ENCODE data around the gene ZBTB5. TPM values are rescaled to one million over a fixed set of nuclear protein-coding genes. Genes with fewer than 3 reads are reported as not detected.

ZBTB5 gene
- total RNA-seq, 1 experiment from 2014 or later: 17.2 TPM

DNA sequence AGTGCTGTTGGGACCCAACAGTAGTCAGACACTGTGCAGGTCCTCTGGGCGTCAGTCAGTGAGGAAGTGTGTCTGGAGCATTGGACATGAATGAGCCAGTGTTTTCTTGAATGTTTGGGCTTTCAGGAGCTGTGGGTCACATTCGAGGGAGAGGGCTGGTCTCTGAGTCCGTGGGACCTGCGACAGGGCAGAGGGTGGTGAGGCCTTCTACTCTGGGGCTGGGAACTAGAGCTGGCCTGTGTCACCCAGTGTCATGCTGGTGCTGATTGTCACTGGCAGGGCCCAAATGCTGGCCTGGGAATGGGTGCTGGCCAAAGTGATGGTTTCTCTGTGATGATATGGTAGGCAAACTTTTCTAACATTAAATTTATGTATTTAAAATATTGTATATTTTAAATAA, 30.8 kb upstream of the ZBTB5 start:
- intact Hi-C loops (cut with micrococcal nuclease; ENCODE audit: unreplicated experiment): no loop called here
- DNase-seq (ENCODE audit: low spot score): no peak
- POLR2A ChIA-PET (ENCODE audit: low non-redundant PET): interaction anchor here (0.6 kb wide), 1 partner anchor 16 kb away, joined by 3 read pairs; no protein-coding TSS in a partner anchor
- no peak overlapping the region for H3K27ac ChIP-seq (ENCODE audit: low read depth, low read length, poor library complexity, severe bottlenecking)
- H3K9me3 ChIP-seq (ENCODE audit: low read depth, low read length, poor library complexity, severe bottlenecking): no peaks in the 10 kb centered on the region
- CTCF ChIA-PET: no interaction called here
- no peak overlapping the region for H3K4me3 ChIP-seq (ENCODE audit: low read depth, low read length, poor library complexity, severe bottlenecking)
- BruUV-seq (replicated peaks): no TSS peak
- peaks cover 81% of the 10 kb centered on the region for H3K36me3 ChIP-seq (ENCODE audit: insufficient read depth, low read length, poor library complexity, severe bottlenecking)
- TF ChIP-seq, protein P1, sequence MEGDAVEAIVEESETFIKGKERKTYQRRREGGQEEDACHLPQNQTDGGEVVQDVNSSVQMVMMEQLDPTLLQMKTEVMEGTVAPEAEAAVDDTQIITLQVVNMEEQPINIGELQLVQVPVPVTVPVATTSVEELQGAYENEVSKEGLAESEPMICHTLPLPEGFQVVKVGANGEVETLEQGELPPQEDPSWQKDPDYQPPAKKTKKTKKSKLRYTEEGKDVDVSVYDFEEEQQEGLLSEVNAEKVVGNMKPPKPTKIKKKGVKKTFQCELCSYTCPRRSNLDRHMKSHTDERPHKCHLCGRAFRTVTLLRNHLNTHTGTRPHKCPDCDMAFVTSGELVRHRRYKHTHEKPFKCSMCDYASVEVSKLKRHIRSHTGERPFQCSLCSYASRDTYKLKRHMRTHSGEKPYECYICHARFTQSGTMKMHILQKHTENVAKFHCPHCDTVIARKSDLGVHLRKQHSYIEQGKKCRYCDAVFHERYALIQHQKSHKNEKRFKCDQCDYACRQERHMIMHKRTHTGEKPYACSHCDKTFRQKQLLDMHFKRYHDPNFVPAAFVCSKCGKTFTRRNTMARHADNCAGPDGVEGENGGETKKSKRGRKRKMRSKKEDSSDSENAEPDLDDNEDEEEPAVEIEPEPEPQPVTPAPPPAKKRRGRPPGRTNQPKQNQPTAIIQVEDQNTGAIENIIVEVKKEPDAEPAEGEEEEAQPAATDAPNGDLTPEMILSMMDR (conservative IDR thresholded peaks at IDR 0.05; ENCODE audit: low read depth, low read length): no peak
- TF ChIP-seq EZH2 (IDR thresholded peaks at IDR 0.05; ENCODE audit: borderline replicate concordance, low read depth, low read length, poor library complexity, severe bottlenecking): no peak
- no peaks in the 10 kb centered on the region for H3K4me1 ChIP-seq (ENCODE audit: insufficient read depth, low read length, poor library complexity, severe bottlenecking)
- H3K27me3 ChIP-seq (replicated peaks; ENCODE audit: insufficient read depth, low read depth, low read length, poor library complexity): no peaks in the 10 kb centered on the region

DNA sequence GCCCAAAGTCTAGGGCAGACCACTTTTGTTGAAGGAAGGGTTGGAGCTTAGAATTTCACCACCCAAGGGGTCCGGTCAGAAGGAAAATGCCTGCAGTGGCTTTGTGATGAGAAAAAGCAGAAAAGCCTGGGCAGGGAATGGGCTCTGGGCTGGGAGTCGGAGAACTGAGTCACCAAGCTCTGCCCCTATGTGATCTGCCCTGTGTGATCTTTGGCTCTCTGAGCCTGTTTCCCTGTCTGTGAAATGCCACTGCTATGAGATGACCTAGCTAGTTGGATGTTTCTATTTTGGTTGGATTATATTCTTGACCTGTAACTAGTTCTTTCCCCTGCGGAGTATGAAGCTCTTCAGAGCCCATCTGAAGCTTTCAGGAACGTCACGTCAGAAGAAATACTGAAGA, 30.3 kb upstream of the ZBTB5 start:
- TF ChIP-seq EZH2 (IDR thresholded peaks at IDR 0.05; ENCODE audit: borderline replicate concordance, low read depth, low read length, poor library complexity, severe bottlenecking): no peak
- TF ChIP-seq, protein P1 (conservative IDR thresholded peaks at IDR 0.05; ENCODE audit: low read depth, low read length): no peak
- CTCF ChIA-PET: no interaction called here
- intact Hi-C loops (cut with micrococcal nuclease; ENCODE audit: unreplicated experiment): no loop called here
- POLR2A ChIA-PET (ENCODE audit: low non-redundant PET): no interaction called here
- H3K27me3 ChIP-seq (replicated peaks; ENCODE audit: insufficient read depth, low read depth, low read length, poor library complexity): no peaks in the 10 kb centered on the region
- no peaks in the 10 kb centered on the region for H3K4me1 ChIP-seq (ENCODE audit: insufficient read depth, low read length, poor library complexity, severe bottlenecking)
- H3K36me3 ChIP-seq (ENCODE audit: insufficient read depth, low read length, poor library complexity, severe bottlenecking): peaks cover 81% of the 10 kb centered on the region
- peak overlapping the region; percentile 28 for H3K27ac ChIP-seq (ENCODE audit: low read depth, low read length, poor library complexity, severe bottlenecking)
- no TSS peak for BruUV-seq (replicated peaks)
- DNase-seq (ENCODE audit: low spot score): no peak
- no peaks in the 10 kb centered on the region for H3K9me3 ChIP-seq (ENCODE audit: low read depth, low read length, poor library complexity, severe bottlenecking)
- H3K4me3 ChIP-seq (ENCODE audit: low read depth, low read length, poor library complexity, severe bottlenecking): no peak overlapping the region

DNA sequence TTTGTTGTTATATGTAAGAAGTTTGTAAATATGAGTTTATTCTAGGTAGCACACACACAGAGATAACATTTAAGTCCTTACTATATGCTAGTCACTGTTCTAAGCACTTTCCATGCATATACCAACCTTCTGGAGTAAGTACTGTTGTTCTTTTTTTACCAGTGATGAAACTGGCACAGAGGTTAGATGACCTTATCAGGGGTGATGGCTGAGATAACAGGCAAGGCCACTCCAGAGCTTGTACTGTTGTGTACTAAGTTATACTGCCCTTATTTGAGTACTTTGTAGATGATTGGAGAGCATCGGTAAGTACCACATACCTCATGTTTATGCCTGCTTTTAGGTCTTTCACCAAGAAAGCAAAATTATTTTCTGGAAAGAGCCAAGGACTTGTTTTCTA, 26.7 kb upstream of the ZBTB5 start:
- intact Hi-C loops (cut with micrococcal nuclease; ENCODE audit: unreplicated experiment): no loop called here
- ChIA-PET POLR2A (ENCODE audit: low non-redundant PET) (no interaction called here), CTCF (no interaction called here)
- Histone ChIP-seq H3K36me3 (ENCODE audit: insufficient read depth, low read length, poor library complexity, severe bottlenecking) (peaks cover 88% of the 10 kb centered on the region), H3K9me3 (ENCODE audit: low read depth, low read length, poor library complexity, severe bottlenecking) (no peaks in the 10 kb centered on the region), H3K27ac (ENCODE audit: low read depth, low read length, poor library complexity, severe bottlenecking) (no peak overlapping the region), H3K4me3 (ENCODE audit: low read depth, low read length, poor library complexity, severe bottlenecking) (no peak overlapping the region), H3K27me3 (replicated peaks; ENCODE audit: insufficient read depth, low read depth, low read length, poor library complexity) (no peaks in the 10 kb centered on the region), H3K4me1 (ENCODE audit: insufficient read depth, low read length, poor library complexity, severe bottlenecking) (peaks cover 7% of the 10 kb centered on the region)
- DNase-seq (ENCODE audit: low spot score): no peak
- no TSS peak for BruUV-seq (replicated peaks)
- no peak for TF ChIP-seq EZH2 (IDR thresholded peaks at IDR 0.05; ENCODE audit: borderline replicate concordance, low read depth, low read length, poor library complexity, severe bottlenecking)
- TF ChIP-seq, protein P1 (conservative IDR thresholded peaks at IDR 0.05; ENCODE audit: low read depth, low read length): no peak

All from A673 (cell line).